Measurements from ENCODE around the gene ZNF814.
"Not testable (repeated sequence)": the region's sequence is repeated elsewhere in the genome, so short reads cannot be mapped to it uniquely, and the experiment has no call there.

The ZNF814 gene

DNA sequence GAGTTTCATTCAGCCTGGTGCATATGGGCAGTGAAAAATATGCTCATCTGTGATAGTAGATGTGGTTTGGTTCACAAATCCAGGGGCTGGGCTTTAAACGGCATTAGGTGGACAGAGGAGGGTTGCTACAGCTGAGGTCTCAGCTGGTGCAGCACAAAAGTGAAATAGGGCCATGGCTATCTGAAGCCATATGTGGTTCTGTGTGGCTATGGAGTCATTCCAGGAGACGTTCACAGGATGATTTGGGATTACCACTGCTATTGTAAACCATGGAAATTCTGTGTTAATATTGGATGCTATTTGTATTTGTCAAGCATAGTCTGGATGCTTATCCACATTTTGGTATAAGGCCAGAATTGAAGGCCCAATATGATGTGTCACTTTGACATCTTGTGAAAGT, 34.7 kb downstream of the ZNF814 start:
- not testable (repeated sequence) for DNase-seq

DNA sequence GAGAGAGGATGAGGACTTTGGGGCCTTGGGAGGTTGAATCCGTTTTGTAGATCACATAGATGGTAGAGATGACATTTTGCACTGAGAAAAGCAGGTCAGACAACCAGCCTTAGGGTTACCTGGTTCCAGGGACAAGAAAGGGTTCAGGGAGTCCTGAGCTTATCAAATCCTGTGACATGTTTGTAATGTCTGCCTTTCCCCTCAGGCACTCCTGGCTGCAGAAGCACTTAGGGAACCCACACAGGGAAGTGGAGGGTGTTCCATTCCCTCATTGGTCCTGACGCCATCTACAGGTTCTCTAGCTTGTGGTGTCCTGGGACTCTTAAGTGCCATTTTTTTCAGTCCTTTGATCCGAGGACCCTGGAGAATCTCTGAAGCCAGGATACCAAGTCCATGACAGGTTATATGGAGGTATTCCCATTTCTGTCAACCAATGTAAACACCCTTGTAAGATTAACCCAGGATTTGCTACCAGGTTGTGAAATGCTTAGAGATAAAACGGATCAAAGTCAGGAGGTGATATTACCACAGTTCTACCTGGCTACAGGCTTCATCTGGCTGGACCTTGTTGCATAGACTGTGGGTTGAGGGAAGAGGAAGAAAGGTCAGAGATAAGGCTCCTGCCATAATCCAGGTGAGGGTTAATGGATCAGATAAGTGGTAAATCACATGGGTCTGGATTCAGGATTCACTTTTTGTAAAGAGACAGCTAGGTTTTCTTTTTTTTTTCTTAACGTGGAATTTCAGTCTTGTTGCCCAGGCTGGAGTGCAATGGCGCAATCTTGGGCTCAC, 36.8 kb downstream of the ZNF814 start:
- DNase-seq = not testable (repeated sequence)

DNA sequence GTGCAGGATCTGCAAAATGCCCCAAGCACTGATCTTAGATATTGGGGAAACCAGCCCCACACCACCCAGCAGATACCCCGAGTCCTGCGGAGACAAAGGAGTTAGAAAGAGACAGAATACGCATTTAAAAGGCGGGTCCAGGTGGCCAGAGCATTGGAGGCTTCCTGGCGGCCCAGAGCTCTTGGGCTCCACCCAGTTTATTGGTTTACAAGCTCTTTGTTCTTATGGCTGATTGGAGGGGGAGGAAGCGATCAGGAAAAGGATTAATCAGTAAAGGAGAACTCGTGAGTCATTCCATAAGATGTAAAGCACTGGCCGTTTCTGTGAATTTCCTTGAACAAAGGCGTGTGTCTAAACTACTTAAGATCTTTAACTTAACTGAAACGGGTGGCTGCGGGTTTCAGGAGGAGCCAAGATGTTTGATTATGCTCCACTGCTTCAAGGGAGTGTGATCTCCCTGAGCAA, 38.3 kb downstream of the ZNF814 start:
- DNase-seq = no peak

DNA sequence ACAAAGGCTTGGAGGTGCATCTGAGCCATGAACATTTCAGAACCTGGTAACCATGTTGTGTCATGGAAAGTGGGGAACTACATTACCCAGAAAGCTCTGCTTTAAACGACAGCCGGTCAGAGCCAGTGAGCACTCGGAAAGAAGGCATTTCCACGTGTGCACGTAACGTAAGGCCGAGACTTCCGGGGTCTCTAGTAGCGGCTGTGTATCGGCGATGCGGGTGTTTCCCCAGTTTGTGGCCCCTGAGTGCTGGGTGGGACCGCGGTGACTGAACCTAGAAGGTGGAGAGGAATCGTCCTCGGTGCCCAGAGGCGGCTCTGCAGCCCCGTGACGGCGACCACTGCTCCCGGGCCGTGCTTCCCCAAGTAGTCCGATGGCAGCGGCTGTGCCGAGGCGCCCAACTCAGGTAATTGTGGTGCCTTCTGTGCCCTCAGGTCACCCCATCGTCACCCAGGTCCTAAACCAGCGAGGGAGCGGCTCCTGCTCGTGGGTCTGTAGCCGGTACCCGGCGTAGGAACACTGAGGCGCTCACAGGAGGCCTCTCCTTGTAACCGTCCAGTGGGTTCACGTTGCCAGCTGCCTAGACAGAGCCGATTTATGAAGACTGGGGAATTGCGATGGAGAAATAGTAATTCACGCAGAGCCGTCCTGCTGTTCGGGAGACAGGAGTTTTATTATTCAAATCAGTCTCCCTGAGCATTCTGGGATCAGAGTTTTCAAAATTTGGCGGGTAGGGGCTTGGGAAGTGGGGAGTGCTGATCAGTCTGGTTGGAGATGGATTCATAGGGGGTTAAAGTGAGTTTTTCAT, 39.0 kb downstream of the ZNF814 start, which contains the start of gene ZNF587:
Gene ZNF587 (plus strand): TSS at position 194 of the 808 bp plus-strand sequence. CDS start 180 bp downstream, at position 374.
- peak; percentile 81 for DNase-seq

DNA sequence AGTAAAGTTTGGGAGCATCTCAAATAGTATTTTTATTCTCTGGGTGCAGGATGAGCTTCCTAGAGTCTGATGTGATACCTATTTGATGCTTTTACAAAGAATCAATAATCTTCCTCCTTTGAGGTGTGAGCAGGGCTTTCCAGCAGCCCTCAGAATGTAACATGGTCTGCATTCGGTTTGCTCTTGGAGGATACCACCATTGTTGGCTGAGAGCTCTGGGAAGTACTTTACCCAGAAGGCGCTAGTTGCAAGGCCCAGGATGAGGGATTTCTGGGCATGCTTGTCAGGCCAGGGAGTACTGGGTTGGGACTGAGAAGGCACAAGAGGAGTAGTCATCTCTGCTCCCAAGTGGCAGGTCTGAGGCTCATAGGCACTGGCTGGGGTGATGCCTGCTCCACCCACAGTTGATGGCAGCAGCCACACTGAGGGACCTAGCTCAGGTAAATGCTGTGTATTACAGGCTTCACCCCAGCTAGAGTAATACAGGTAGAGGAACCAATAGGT, 39.6 kb downstream of the ZNF814 start:
- not testable (repeated sequence) for DNase-seq

DNA sequence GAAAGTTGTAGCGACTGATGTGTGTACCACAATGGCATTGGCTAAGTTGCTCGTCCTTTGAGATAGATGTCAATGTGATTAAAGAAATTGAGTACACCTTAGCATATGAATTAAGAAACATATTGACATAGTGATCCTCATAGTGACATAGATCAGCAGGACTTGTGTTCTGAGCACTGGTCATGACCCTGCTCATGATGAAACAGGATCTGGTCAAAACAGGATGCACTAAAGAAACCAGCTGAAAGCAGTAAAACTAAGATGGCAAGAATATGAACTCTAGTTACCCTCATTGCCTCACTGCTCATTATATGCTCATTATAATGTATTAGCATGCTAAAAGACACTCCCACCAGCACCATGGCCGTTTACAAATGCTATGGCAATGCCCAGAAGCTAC, 41.7 kb downstream of the ZNF814 start:
- not testable (repeated sequence) for DNase-seq

DNA sequence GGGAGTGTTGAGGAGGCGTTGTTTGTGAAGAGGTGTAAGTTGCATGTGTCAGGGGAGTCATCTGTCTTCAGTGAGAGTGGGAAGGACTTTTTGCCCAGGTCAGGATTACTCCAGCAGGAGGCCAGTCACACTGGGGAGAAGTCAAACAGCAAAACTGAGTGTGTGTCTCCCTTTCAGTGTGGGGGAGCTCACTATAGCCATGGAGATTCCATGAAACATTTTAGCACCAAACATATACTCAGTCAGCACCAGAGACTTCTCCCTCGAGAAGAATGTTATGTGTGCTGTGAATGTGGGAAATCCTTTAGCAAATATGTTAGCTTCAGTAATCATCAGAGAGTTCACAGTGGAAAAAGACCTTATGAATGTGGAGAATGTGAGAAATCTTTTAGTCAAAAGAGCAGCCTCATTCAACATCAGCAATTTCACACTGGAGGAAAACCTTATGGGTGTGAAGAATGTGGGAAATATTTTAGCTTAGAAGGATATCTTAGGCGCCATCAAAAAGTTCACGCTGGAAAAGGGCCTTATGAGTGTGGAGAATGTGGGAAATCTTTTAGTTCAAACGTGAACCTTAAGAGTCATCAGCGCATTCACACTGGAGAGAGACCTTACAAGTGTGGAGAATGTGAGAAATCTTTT, 47.6 kb downstream of the ZNF814 start:
- DNase-seq = no peak

DNA sequence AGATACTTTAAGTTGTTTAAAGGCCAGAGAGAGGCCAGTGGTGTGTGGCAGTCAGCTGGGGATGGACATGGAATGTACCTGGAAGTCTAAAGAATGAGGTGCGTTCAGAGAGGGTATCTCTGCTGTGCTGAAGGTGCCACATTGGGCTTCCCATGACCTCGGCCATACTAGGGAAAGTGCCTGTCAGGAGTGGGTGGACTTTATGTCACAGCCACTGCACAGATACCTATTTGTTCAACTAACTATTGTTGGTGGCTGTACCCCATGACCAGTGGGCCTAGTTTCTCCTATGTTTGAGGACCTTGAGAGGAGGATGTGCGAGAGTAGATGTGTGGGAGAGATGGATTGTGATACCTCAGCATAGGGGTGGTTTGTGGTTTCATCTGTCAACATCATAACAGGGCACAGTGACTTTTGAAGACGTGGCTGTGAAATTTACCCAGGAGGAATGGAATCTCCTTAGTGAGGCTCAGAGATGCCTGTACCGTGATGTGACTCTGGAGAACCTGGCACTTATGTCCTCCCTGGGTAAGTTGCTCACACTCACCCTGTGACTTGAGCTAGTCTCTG, 50.1 kb downstream of the ZNF814 start:
- DNase-seq = not testable (repeated sequence)

DNA sequence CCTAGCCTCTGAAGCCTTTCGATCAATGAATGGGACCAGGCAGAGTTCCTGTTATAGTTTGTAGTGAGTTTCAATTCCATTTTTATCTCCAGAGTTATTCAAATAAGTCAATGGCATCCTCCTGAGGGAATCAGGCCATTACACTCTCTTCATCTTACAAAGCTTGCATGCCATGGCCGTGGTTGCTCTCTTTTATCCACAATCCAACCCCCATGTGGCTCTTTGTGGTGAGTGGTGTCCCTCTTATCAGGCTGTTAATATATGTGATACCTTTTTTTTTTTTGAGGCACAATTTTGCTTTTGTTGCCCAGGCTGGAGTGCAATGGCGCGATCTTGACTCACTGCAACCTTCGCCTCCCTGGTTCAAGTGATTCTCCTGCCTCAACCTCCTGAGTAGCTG, 51.8 kb downstream of the ZNF814 start:
- DNase-seq = not testable (repeated sequence)

DNA sequence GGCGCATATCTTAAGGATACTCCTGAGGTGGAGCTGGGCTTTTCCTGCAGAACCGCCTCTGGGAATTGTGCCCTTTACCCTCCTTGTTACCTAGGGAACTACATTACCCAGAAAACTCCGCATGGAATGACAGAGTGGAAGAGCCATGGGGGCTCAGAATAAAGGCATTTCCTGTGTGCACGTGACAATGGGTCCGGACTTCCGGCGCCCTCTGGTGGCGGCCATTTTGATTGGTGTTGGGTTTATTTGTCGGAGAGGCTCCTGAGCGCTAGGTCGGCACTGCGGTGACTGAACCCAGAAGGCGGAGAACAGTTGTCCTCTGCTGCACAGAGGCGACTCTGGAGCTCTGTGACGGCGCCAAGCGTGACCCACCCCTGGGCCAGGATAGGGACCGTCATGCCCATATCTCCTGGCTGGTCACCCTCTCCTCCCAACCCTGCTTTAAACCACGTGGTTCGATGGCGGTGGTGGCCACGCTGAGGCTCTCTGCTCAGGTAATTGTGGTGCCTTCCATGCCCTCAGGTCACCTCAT, 58.7 kb downstream of the ZNF814 start, which contains the start of gene ZNF587B:
Gene ZNF587B (plus strand): TSS at position 229 of the 532 bp plus-strand sequence. CDS start 230 bp downstream, at position 459.
- DNase-seq = peak; percentile 80

DNA sequence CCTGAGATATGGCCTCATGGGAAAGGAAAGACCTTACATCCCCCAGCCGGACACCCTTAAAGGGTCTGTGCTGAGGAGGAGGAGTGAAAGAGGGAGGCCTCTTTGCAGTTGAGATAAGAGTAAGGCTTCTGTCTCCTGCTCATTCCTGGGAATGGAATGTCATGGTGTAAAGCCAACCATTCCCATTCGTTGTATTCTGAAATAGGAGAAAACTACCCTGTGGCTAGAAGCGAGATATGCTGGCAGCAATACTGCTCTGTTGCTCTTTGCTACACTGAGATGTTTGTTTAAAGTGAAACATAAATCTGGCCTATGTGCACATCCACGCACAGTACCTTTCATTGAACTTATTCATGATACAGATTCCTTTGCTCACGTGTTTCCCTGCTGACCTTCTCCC, 59.5 kb downstream of the ZNF814 start:
- DNase-seq = no peak

DNA sequence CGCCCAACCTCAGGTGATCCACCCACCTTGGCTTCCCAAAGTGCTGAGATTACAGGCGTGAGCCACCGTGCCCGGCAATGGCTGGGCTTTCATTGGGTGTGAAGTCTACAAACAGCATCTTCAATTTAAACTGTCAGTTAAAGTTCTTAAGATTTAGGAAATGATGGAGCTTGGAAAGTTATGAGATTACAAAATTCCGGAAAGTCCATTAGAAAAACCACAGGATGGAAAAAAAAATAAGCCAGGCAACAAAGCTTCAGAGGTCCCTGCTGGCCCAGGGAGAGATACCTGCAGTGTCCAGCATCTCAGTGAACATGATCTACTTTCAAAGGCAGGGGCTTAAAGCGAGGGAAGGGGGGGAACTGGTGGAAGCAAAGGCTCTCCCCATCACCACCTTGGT, 63.3 kb downstream of the ZNF814 start:
- no peak for DNase-seq

DNA sequence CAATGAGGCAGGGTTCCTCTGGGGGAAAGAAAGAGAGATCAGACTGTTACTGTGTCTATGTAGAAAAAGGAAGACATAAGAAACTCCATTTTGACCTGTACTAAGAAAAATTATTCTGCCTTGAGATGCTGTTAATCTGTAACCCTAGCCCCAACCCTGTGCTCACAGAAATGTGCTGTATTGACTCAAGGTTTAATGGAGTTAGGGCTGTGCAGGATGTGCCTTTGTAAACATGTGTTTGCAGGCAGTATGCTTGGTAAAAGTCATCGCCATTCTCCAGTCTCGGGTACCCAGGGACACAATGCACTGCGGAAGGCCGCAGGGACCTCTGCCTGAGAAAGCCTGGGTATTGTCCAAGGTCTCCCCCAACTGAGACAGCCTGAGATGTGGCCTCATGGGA, 65.2 kb downstream of the ZNF814 start:
- DNase-seq = not testable (repeated sequence)

DNA sequence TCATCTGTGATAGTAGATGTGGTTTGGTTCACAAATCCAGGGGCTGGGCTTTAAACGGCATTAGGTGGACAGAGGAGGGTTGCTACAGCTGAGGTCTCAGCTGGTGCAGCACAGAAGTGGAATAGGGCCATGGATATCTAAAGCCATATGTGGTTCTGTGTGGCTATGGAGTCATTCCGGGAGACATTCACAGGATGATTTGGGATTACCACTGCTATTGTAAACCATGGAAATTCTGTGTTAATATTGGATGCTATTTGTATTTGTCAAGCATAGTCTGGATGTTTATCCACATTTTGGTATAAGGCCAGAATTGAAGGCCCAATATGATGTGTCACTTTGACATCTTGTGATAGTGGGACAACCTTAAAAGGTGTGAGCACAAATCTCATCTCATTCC, 65.7 kb downstream of the ZNF814 start:
- DNase-seq = not testable (repeated sequence)

DNA sequence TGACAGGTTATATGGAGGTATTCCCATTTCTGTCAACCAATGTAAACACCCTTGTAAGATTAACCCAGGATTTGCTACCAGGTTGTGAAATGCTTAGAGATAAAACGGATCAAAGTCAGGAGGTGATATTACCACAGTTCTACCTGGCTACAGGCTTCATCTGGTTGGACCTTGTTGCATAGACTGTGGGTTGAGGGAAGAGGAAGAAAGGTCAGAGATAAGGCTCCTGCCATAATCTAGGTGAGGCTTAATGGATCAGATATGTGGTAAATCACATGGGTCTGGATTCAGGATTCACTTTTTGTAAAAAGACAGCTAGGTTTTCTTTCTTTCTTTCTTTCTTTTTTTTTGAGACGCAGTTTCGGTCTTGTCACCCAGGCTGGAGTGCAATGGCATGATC, 67.3 kb downstream of the ZNF814 start:
- DNase-seq = not testable (repeated sequence)

DNA sequence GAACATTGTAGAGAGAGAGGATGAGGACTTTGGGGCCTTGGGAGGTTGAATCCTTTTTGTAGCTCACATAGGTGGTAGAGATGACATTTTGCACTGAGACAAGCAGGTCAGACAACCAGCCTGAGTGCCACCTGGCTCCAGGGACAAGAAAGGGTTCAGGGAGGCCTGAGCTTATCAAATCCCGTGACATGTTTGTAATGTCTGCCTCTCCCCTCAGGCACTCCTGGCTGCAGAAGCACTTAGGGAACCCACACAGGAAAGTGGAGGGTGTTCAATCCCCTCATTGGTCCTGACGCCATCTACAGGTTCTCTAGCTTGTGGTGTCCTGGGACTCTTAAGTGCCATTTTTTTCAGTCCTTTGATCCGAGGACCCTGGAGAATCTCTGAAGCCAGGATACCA, 67.7 kb downstream of the ZNF814 start:
- not testable (repeated sequence) for DNase-seq

DNA sequence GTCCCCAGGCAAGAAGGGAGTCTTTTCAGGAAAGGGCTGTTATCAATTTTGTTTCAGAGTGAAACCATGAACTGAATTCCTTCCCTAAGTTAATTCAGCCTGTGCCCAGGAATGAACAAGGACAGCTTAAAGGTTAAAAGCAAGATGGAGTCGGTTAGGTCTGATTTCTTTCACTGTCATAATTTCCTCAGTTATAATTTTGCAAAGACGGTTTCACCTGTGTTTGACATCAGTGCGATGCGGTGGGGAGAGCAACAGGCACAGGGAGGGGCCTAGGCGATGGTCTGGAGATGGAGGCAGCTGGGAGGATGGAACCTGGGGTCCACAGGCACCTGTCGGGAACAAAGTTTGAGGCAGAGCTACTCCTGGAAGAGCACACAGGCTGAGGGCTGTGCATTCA, 68.2 kb downstream of the ZNF814 start:
- no peak for DNase-seq

DNA sequence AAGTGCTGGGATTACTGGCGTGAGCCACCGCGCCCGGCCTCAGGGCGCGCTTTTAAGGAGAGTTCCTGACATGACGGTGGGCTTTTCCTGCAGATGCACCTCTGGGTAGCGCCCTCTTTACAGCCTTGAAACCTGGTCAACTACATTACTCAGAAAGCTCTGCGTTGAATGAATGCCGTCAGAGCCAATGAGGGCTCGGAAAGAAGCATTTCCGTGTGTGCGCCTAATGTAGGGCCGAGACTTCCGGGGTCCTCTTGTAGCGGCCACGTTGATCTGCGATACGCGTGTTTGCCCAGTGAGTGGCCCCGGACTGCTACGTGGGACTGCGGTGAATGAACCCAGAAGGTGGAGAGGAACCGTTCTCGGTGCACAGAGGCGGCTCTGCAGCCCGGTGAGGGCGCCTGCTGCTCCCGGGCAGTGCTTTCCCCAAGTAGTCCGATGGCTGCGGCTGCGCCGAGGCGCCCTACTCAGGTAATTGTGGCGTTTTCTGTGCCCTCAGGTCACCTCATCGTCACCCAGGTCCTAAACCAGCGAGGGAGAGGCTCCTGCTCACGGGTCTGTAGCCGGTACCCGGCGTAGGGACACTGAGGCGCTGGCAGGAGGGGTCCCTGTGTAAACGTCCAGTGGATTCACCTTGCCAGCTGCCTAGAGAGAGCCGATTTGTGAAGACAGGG, 69.2 kb downstream of the ZNF814 start:
- peak; percentile 87 for DNase-seq

DNA sequence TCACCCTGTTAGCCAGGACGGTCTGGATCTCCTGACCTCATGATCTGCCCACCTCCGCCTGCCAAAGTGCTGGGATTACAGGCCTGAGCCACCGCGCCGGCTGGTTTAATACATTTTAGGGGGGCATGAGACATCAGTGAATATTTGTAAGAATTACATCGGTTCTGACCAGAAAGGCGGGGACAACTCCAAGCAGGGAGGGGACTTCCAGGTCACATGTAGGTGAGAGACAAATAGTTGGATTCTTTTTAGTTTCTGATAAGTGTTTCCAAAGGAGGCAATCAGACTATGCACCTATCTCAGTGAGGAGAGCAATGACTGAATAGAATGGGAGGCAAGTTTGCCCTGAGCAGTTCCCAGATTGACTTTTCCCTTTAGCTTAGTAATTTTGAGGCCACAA, 70.5 kb downstream of the ZNF814 start:
- DNase-seq = no peak

DNA sequence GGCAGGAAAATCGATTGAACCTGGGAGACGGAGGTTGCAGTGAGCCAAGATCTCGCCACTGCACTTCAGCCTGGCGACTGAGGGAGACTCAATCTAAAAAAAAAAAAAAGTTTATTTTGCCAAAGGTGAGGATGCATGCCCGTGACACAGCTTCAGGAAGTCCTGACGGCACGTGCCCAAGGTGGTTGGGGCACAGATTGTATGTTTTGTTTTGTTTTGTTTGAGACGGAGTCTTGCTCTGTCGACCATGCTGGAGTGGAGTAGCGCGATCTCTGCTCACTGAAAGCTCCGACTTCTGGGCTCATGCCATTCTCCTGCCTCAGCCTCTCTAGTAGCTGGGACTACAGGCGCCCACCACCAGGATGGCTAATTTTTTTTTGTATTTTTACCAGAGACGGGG, 70.9 kb downstream of the ZNF814 start:
- DNase-seq = no peak

DNA sequence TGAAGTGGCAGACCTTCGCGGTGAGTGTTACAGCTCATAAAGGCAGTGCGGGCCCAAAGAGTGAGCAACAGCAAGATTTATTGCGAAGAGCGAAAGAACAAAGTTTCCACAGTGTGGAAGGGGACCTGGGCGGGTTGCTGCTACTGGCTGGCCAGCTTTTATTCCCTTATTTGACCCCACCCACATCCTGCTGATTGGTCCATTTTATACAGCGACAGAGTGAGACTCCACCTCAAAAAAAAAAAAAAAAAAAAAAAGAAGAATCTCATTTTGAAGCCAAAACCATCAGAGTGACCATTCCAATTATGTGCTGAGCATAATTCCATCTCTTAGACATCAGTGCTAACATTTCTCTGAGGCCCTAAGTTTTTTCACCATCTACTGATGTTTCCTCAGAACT, 72.2 kb downstream of the ZNF814 start:
- no peak for DNase-seq
